PC-9 (cell line): ENCODE results near the gene CTNNA3. TPM values are rescaled to one million over a fixed set of nuclear protein-coding genes. Genes with fewer than 3 reads are reported as not detected.

Experiments
- BruUV-seq: library from RNA; stranded (reverse); fragments of 400-500 nt; replicated peaks from 2 replicates; lab custom pipeline; 2021; lab: Mats Ljungman, UMichigan
- CTCF ChIA-PET: fragments of 300-600 bp; sonication (Branson Sonifier 250); formaldehyde crosslinking; loops from one replicate; lab custom pipeline; 2022; ENCODE audit warnings: antibody characterized with exemption; lab: Charles Lee
- POLR2A ChIA-PET: fragments of 300-600 bp; sonication (Branson Sonifier 250); formaldehyde crosslinking; loops from one replicate; lab custom pipeline; 2022; ENCODE audit warnings: antibody characterized with exemption; ENCODE audit not compliant: unreplicated experiment; lab: Charles Lee
- DNase-seq, 2 experiments: peaks; one replicate each; pipeline versions ENCODE4 v3.0.0 to v3.0.0-alpha.2; 2015 to 2022; ENCODE audit warnings: mixed read lengths in 1 of 2
- H2AFZ ChIP-seq: fragments of 200-600 bp; sonication (generic); 2 replicates; pipeline ENCODE4 v1.8.1; 2017; ENCODE audit warnings: antibody characterized with exemption
- H3F3A ChIP-seq: fragments of 200-600 bp; sonication (generic); 2 replicates; pipeline ENCODE4 v1.8.1; 2017; ENCODE audit warnings: antibody characterized with exemption, mild to moderate bottlenecking, low read depth; ENCODE audit not compliant: insufficient read depth
- H3K27ac ChIP-seq: fragments of 200-600 bp; sonication (generic); 2 replicates; pipeline ENCODE4 v1.6.1; 2016; ENCODE audit warnings: mixed run types
- H3K27me3 ChIP-seq: fragments of 200-600 bp; sonication (generic); 2 replicates; pipeline ENCODE4 v1.6.1; 2016; ENCODE audit warnings: low read depth, mixed run types; ENCODE audit not compliant: insufficient read depth
- H3K36me3 ChIP-seq: fragments of 200-600 bp; sonication (generic); 2 replicates; pipeline ENCODE4 v1.6.1; 2016; ENCODE audit warnings: low read depth, mixed run types
- H3K4me1 ChIP-seq: fragments of 200-600 bp; sonication (generic); replicated peaks from 2 replicates; pipeline ENCODE4 v1.6.1; 2016; ENCODE audit warnings: mixed run types; ENCODE audit not compliant: insufficient read depth
- H3K4me2 ChIP-seq: fragments of 200-600 bp; sonication (generic); 2 replicates; pipeline ENCODE4 v1.6.1; 2017; ENCODE audit warnings: mixed run types
- H3K4me3 ChIP-seq: fragments of 200-600 bp; sonication (generic); 2 replicates; pipeline ENCODE4 v1.6.1; 2016; ENCODE audit warnings: mixed run types
- H3K79me2 ChIP-seq: fragments of 200-600 bp; sonication (generic); 2 replicates; pipeline ENCODE4 v1.6.1; 2017; ENCODE audit warnings: low read depth, mixed run types
- H3K9me2 ChIP-seq: fragments of 200-600 bp; sonication (generic); 2 replicates; pipeline ENCODE4 v1.8.1; 2017; ENCODE audit warnings: mild to moderate bottlenecking; ENCODE audit not compliant: insufficient read depth
- H3K9me3 ChIP-seq: fragments of 200-600 bp; sonication (generic); 2 replicates; pipeline ENCODE4 v1.8.1; 2016; ENCODE audit warnings: low read depth; ENCODE audit not compliant: insufficient read depth
- H4K20me1 ChIP-seq: fragments of 200-600 bp; sonication (generic); 2 replicates; pipeline ENCODE4 v1.8.1; 2017; ENCODE audit not compliant: insufficient read depth
- CTCF ChIP-seq: fragments of 200-600 bp; sonication (generic); conservative IDR thresholded peaks from 2 replicates; pipeline ENCODE4 v1.6.1; 2017; ENCODE audit warnings: mixed run types, antibody characterized with exemption, mild to moderate bottlenecking, moderate library complexity
- EZH2 ChIP-seq: fragments of 200-600 bp; sonication (generic); IDR thresholded peaks from 2 replicates; pipeline ENCODE4 v1.8.0; 2017; ENCODE audit warnings: antibody characterized with exemption, low read depth
- intact Hi-C: fragments of 100-400 bp; cut with micrococcal nuclease; formaldehyde crosslinking; loops from one replicate; pipeline ENCODE4 v1.10.0; 2022; ENCODE audit not compliant: unreplicated experiment
- total RNA-seq: library from RNA; stranded (reverse); gene quantifications from 2 replicates; pipeline ENCODE4 v1.2.3, GENCODE V29; 2021

The CTNNA3 gene
- total RNA-seq, 1 experiment from 2014 or later: not detected

GRCh38 chr10:67476201-67476600 lies 219.8 kb downstream of the CTNNA3 start:
- no peak overlapping the region for H3K4me3 ChIP-seq
- H2AFZ ChIP-seq: no peak overlapping the region
- H3K9me3 ChIP-seq: no peaks in the 10 kb centered on the region
- no peaks in the 10 kb centered on the region for H3K27me3 ChIP-seq
- H3F3A ChIP-seq: no peaks in the 10 kb centered on the region
- CTCF ChIA-PET: no interaction called here
- intact Hi-C loops: no loop called here
- no peaks in the 10 kb centered on the region for H3K79me2 ChIP-seq
- POLR2A ChIA-PET: no interaction called here
- no TSS peak for BruUV-seq
- H3K36me3 ChIP-seq: no peaks in the 10 kb centered on the region
- H3K9me2 ChIP-seq: no peaks in the 10 kb centered on the region
- H3K4me1 ChIP-seq: no peaks in the 10 kb centered on the region
- no peak for DNase-seq
- TF ChIP-seq CTCF (no peak), EZH2 (no peak)
- no peak overlapping the region for H3K27ac ChIP-seq
- H3K4me2 ChIP-seq: no peak overlapping the region
- H4K20me1 ChIP-seq: no peaks in the 10 kb centered on the region

GRCh38 chr10:67473850-67474633 lies 222.0 kb downstream of the CTNNA3 start:
- intact Hi-C loops: no loop called here
- Histone ChIP-seq H4K20me1 (no peaks in the 10 kb centered on the region), H3K27ac (no peak overlapping the region), H3K4me2 (no peak overlapping the region), H3F3A (no peaks in the 10 kb centered on the region), H2AFZ (no peak overlapping the region), H3K9me2 (no peaks in the 10 kb centered on the region), H3K36me3 (no peaks in the 10 kb centered on the region), H3K79me2 (no peaks in the 10 kb centered on the region), H3K4me3 (no peak overlapping the region), H3K27me3 (no peaks in the 10 kb centered on the region), H3K4me1 (no peaks in the 10 kb centered on the region), H3K9me3 (no peaks in the 10 kb centered on the region)
- TF ChIP-seq EZH2 (no peak), CTCF (no peak)
- DNase-seq: no peak
- ChIA-PET CTCF (no interaction called here), POLR2A (no interaction called here)
- BruUV-seq: no TSS peak

GRCh38 chr10:67471022-67471421 lies 225.0 kb downstream of the CTNNA3 start:
- Histone ChIP-seq H3K36me3 (no peaks in the 10 kb centered on the region), H4K20me1 (no peaks in the 10 kb centered on the region), H3K9me3 (no peaks in the 10 kb centered on the region), H3K4me1 (no peaks in the 10 kb centered on the region), H3F3A (no peaks in the 10 kb centered on the region), H3K27me3 (no peaks in the 10 kb centered on the region), H3K27ac (no peak overlapping the region), H3K79me2 (no peaks in the 10 kb centered on the region), H3K9me2 (no peaks in the 10 kb centered on the region), H3K4me3 (no peak overlapping the region), H3K4me2 (no peak overlapping the region), H2AFZ (no peak overlapping the region)
- POLR2A ChIA-PET: no interaction called here
- BruUV-seq: no TSS peak
- no peak for DNase-seq
- TF ChIP-seq EZH2 (no peak), CTCF (no peak)
- CTCF ChIA-PET: no interaction called here
- intact Hi-C loops: no loop called here
